Measurements from ENCODE around the gene SMYD3.

Gene SMYD3

DNA sequence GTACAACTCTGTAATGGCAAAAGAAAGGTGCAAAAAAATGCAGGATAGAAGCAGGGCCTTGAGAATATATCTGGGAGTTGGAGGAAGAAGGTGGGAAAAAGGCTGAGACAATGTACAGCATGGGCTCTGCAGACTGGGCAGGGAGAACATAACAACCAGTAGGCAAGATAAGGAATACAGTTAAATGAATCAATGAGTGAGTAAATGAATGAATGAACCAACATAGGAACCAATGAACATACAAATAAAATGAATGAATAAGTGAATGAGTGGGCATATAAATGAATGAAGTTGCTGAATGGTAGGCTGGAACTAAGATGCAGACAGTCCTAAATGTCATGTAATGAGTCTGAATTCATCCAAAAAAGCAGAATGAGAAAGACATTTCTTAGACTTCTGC lies 370.6 kb downstream of the SMYD3 start:
- TF ChIP-seq EZH2phosphoT487 (IDR thresholded peaks at IDR 0.05; ENCODE audit: borderline replicate concordance, low read length) = no peak
- Histone ChIP-seq H3K4me2 (ENCODE audit: low read length) (no peak overlapping the region), H3K4me3 (ENCODE audit: low read length) (no peak overlapping the region), H3K4me1 (ENCODE audit: control insufficient read depth, low read length) (peaks cover 8% of the 10 kb centered on the region), H3F3A (ENCODE audit: control insufficient read depth, insufficient read depth) (no peaks in the 10 kb centered on the region), H3K79me2 (ENCODE audit: control insufficient read depth, low read length) (no peaks in the 10 kb centered on the region), H3K9me2 (replicated peaks; ENCODE audit: control insufficient read depth, low read length) (no peaks in the 10 kb centered on the region), H3K27me3 (ENCODE audit: control insufficient read depth, low read length) (no peaks in the 10 kb centered on the region), H4K20me1 (ENCODE audit: control insufficient read depth, insufficient read depth, low read depth, low read length) (no peaks in the 10 kb centered on the region), H3K9me3 (ENCODE audit: control insufficient read depth, insufficient read depth, low read length) (no peaks in the 10 kb centered on the region), H3K27ac (ENCODE audit: low read depth, low read length) (no peak overlapping the region), H3K36me3 (ENCODE audit: control insufficient read depth, low read length) (no peaks in the 10 kb centered on the region)

DNA sequence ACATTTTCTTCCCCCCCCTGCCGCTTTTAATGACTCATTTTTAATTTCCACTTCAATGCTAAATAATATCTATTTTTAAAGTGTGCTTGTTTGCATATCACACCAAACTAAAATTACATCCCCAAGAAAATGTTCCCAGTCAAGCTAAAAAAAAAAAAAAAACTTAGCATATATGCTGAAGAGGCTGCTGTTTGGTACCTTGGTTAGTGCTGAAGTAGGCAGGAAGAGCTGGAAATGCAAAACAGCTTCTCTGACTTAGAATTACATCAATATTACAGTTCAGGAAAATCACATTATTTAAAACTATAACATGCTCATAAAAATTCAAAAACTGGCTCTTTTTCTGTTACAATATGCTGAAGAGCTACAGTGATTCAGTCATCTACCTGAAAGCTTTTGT lies 372.3 kb downstream of the SMYD3 start:
- no peaks in the 10 kb centered on the region for H3K9me2 ChIP-seq (replicated peaks; ENCODE audit: control insufficient read depth, low read length)
- H4K20me1 ChIP-seq (ENCODE audit: control insufficient read depth, insufficient read depth, low read depth, low read length) = no peaks in the 10 kb centered on the region
- H3K4me3 ChIP-seq (ENCODE audit: low read length) = no peak overlapping the region
- no peaks in the 10 kb centered on the region for H3K36me3 ChIP-seq (ENCODE audit: control insufficient read depth, low read length)
- no peak for TF ChIP-seq EZH2phosphoT487 (IDR thresholded peaks at IDR 0.05; ENCODE audit: borderline replicate concordance, low read length)
- TF ChIP-seq, protein P1, sequence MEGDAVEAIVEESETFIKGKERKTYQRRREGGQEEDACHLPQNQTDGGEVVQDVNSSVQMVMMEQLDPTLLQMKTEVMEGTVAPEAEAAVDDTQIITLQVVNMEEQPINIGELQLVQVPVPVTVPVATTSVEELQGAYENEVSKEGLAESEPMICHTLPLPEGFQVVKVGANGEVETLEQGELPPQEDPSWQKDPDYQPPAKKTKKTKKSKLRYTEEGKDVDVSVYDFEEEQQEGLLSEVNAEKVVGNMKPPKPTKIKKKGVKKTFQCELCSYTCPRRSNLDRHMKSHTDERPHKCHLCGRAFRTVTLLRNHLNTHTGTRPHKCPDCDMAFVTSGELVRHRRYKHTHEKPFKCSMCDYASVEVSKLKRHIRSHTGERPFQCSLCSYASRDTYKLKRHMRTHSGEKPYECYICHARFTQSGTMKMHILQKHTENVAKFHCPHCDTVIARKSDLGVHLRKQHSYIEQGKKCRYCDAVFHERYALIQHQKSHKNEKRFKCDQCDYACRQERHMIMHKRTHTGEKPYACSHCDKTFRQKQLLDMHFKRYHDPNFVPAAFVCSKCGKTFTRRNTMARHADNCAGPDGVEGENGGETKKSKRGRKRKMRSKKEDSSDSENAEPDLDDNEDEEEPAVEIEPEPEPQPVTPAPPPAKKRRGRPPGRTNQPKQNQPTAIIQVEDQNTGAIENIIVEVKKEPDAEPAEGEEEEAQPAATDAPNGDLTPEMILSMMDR (IDR thresholded peaks at IDR 0.05; ENCODE audit: low read depth, low read length, poor library complexity, severe bottlenecking) = no peak
- H3K27me3 ChIP-seq (ENCODE audit: control insufficient read depth, low read length) = no peaks in the 10 kb centered on the region
- peaks cover 8% of the 10 kb centered on the region for H3K4me1 ChIP-seq (ENCODE audit: control insufficient read depth, low read length)
- no peaks in the 10 kb centered on the region for H3F3A ChIP-seq (ENCODE audit: control insufficient read depth, insufficient read depth)
- no peak overlapping the region for H3K27ac ChIP-seq (ENCODE audit: low read depth, low read length)
- H3K9me3 ChIP-seq (ENCODE audit: control insufficient read depth, insufficient read depth, low read length) = no peaks in the 10 kb centered on the region
- H3K79me2 ChIP-seq (ENCODE audit: control insufficient read depth, low read length) = no peaks in the 10 kb centered on the region
- H3K4me2 ChIP-seq (ENCODE audit: low read length) = 0 out of 2 replicates have a peak overlapping the region, but pooled peaks have one; percentile 25

DNA sequence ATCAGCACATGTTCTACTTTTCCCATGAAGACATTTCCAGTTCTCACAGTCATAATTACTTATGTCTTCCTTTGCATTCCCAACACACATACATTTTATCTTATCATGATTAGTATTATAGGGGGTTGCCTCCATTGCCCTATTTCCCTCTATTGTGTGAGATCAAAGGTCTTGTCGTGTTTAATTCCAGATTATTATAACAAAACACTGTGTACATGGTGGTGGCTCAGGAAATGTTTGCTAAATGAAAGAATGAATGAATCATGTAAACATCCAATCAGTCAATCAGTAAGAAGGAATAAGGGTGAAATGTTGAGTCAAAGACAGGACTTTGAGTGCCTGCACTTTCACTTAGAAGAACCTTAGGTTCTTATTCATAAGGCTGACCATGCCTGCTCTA lies 376.0 kb downstream of the SMYD3 start:
- TF ChIP-seq, protein P1 (IDR thresholded peaks at IDR 0.05; ENCODE audit: low read depth, low read length, poor library complexity, severe bottlenecking) = no peak
- no peak for TF ChIP-seq EZH2phosphoT487 (IDR thresholded peaks at IDR 0.05; ENCODE audit: borderline replicate concordance, low read length)
- H3K9me3 ChIP-seq (ENCODE audit: control insufficient read depth, insufficient read depth, low read length) = no peaks in the 10 kb centered on the region
- H3K4me1 ChIP-seq (ENCODE audit: control insufficient read depth, low read length) = peaks cover 8% of the 10 kb centered on the region

DNA sequence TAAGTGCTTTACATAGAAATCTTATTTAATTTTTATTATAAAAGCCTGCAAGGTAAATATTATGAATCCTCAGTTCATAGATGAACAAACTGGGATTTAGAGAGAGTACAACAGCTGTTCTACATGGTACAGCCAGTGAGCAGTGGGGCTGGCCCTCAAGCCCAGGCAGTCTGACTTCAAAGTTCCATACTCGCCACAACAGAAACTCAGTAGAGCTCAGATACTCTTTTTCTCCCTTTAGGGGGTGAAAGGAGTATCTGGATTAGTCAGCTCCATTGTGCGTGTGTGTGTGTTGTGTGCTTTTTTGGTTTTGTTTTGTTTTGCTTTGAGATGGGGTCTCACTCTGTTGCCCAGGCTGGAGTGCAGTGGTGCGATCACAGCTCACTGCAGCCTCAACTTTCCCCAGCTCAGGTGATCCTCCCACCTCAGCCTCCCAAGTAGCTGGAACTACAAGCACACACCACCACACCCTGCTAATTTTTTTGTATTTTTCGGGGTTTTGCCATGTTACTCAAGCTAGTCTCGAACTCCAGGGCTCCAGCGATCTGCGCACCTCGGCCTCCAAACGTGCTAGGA lies 378.5 kb downstream of the SMYD3 start:
- no peaks in the 10 kb centered on the region for H3K79me2 ChIP-seq (ENCODE audit: control insufficient read depth, low read length)
- H3K27ac ChIP-seq (ENCODE audit: low read depth, low read length) = no peak overlapping the region
- H4K20me1 ChIP-seq (ENCODE audit: control insufficient read depth, insufficient read depth, low read depth, low read length) = no peaks in the 10 kb centered on the region
- H3F3A ChIP-seq (ENCODE audit: control insufficient read depth, insufficient read depth) = no peaks in the 10 kb centered on the region
- H3K4me3 ChIP-seq (ENCODE audit: low read length) = no peak overlapping the region
- no peaks in the 10 kb centered on the region for H3K36me3 ChIP-seq (ENCODE audit: control insufficient read depth, low read length)
- no peak overlapping the region for H3K4me2 ChIP-seq (ENCODE audit: low read length)
- H3K9me3 ChIP-seq (ENCODE audit: control insufficient read depth, insufficient read depth, low read length) = no peaks in the 10 kb centered on the region
- H3K27me3 ChIP-seq (ENCODE audit: control insufficient read depth, low read length) = no peaks in the 10 kb centered on the region
- no peaks in the 10 kb centered on the region for H3K9me2 ChIP-seq (replicated peaks; ENCODE audit: control insufficient read depth, low read length)
- no peak for TF ChIP-seq EZH2phosphoT487 (IDR thresholded peaks at IDR 0.05; ENCODE audit: borderline replicate concordance, low read length)
- TF ChIP-seq, protein P1 (IDR thresholded peaks at IDR 0.05; ENCODE audit: low read depth, low read length, poor library complexity, severe bottlenecking) = no peak
- H3K4me1 ChIP-seq (ENCODE audit: control insufficient read depth, low read length) = no peaks in the 10 kb centered on the region

More for the DNA sequence above, 376.0 kb downstream of the SMYD3 start:
- Histone ChIP-seq H3K4me2 (ENCODE audit: low read length) (no peak overlapping the region), H3F3A (ENCODE audit: control insufficient read depth, insufficient read depth) (no peaks in the 10 kb centered on the region), H3K36me3 (ENCODE audit: control insufficient read depth, low read length) (no peaks in the 10 kb centered on the region), H3K27ac (ENCODE audit: low read depth, low read length) (no peak overlapping the region), H3K9me2 (replicated peaks; ENCODE audit: control insufficient read depth, low read length) (no peaks in the 10 kb centered on the region), H3K27me3 (ENCODE audit: control insufficient read depth, low read length) (no peaks in the 10 kb centered on the region), H4K20me1 (ENCODE audit: control insufficient read depth, insufficient read depth, low read depth, low read length) (no peaks in the 10 kb centered on the region), H3K79me2 (ENCODE audit: control insufficient read depth, low read length) (no peaks in the 10 kb centered on the region), H3K4me3 (ENCODE audit: low read length) (no peak overlapping the region)

Data from DOHH2 (cell line).